Vagina (tissue), 2 donors: ENCODE results near the gene F10. TPM values are rescaled to one million over a fixed set of nuclear protein-coding genes. Genes with fewer than 3 reads are reported as not detected.

Experiments used
- DNase-seq, 2 donors: peaks; one replicate each; pipeline ENCODE4 v3.0.0-alpha.2; 2017; ENCODE audit errors: extremely low spot score in 2 of 2
- H3K27ac ChIP-seq: fragments of 200-600 bp; sonication (generic); one replicate; pipeline ENCODE4 v1.5.1; 2019
- H3K27me3 ChIP-seq: fragments of 200-600 bp; sonication (generic); one replicate; pipeline ENCODE4 v1.5.1; 2019
- H3K36me3 ChIP-seq, 2 donors: fragments of 200-600 bp; sonication (generic); one replicate each; pipeline ENCODE4 v1.5.1; 2017 to 2019
- H3K4me1 ChIP-seq: fragments of 200-600 bp; sonication (generic); one replicate; pipeline ENCODE4 v1.5.1; 2019
- H3K4me3 ChIP-seq, 2 donors: fragments of 200-600 bp; sonication (generic); 1 replicate in 1 of 2; 2 replicates in 1 of 2; pipeline ENCODE4 v1.5.1; 2016 to 2019
- H3K9me3 ChIP-seq: fragments of 200-600 bp; sonication (generic); one replicate; pipeline ENCODE4 v1.5.1; 2019
- CTCF ChIP-seq, 3 experiments: fragments of 450-650 bp in 2 of 3; fragments of 200-600 bp in 1 of 3; sonication (generic) in 1 of 3; IDR thresholded peaks; one replicate each; pipeline ENCODE4 v1.5.1; 2017 to 2019; ENCODE audit warnings: antibody characterized with exemption in 3 of 3, mild to moderate bottlenecking in 2 of 3, moderate library complexity in 2 of 3
- POLR2A ChIP-seq, 2 donors: fragments of 450-650 bp; IDR thresholded peaks; one replicate each; pipeline ENCODE4 v1.6.1; 2017; ENCODE audit warnings: antibody characterized with exemption in 2 of 2, mild to moderate bottlenecking in 2 of 2, moderate library complexity in 2 of 2
- POLR2AphosphoS5 ChIP-seq, 2 donors: sonication (generic); formaldehyde crosslinking; IDR thresholded peaks; one replicate each; pipeline ENCODE4 v1.9.0; 2017; ENCODE audit warnings: antibody characterized with exemption in 2 of 2, mild to moderate bottlenecking in 2 of 2, low read depth in 1 of 2; ENCODE audit not compliant: insufficient read depth in 1 of 2
- intact Hi-C: fragments of 100-400 bp; cut with DNase I; formaldehyde crosslinking; loops from one replicate; pipeline ENCODE4 v1.15.1; 2023
- small RNA-seq: library from RNA; depleted of rRNA; stranded (forward); fragments of <200 nt; gene quantifications from one replicate; pipeline ENCODE3, GENCODE V24; 2016
- total RNA-seq: library from RNA; depleted of rRNA; stranded (reverse); fragments of >200 nt; gene quantifications from one replicate; pipeline ENCODE4 v1.2.3, GENCODE V29; 2016

F10 gene
- total RNA-seq, 1 donor from 2014 or later: 16.7 TPM

- Histone ChIP-seq H3K4me1 (no peaks in the 10 kb centered on the region), H3K9me3 (no peaks in the 10 kb centered on the region), H3K27ac (no peak overlapping the region), H3K36me3 (peaks cover 0 to 55% of the 10 kb centered on the region in 2 donors), H3K4me3 (no peak overlapping the region), H3K27me3 (no peaks in the 10 kb centered on the region)
- DNase-seq: no peak
- TF ChIP-seq POLR2A (IDR thresholded peaks at IDR 0.05) (no peak), CTCF (IDR thresholded peaks at IDR 0.05) (no peak), POLR2AphosphoS5 (IDR thresholded peaks at IDR 0.05; ENCODE audit: insufficient read depth in 1 of 2, low read depth in 1 of 2) (no peak)
- intact Hi-C loops: no loop called here
Observed at GRCh38 chr13:113192279-113192678, 69.7 kb downstream of the F10 start.

GRCh38 chr13:113192902-113193301 is 70.3 kb downstream of the F10 start:
- Histone ChIP-seq H3K36me3 (peaks cover 0 to 61% of the 10 kb centered on the region in 2 donors), H3K9me3 (no peaks in the 10 kb centered on the region), H3K27ac (no peak overlapping the region), H3K27me3 (no peaks in the 10 kb centered on the region), H3K4me3 (no peak overlapping the region), H3K4me1 (no peaks in the 10 kb centered on the region)
- no peak for DNase-seq
- TF ChIP-seq POLR2A (IDR thresholded peaks at IDR 0.05) (no peak), CTCF (IDR thresholded peaks at IDR 0.05) (no peak), POLR2AphosphoS5 (IDR thresholded peaks at IDR 0.05; ENCODE audit: insufficient read depth in 1 of 2, low read depth in 1 of 2) (no peak)
- intact Hi-C loops: no loop called here

GRCh38 chr13:113195360-113195759 is 72.8 kb downstream of the F10 start:
- Histone ChIP-seq H3K9me3 (no peaks in the 10 kb centered on the region), H3K4me1 (no peaks in the 10 kb centered on the region), H3K27ac (no peak overlapping the region), H3K36me3 (peaks cover 0 to 71% of the 10 kb centered on the region in 2 donors), H3K27me3 (no peaks in the 10 kb centered on the region), H3K4me3 (no peak overlapping the region)
- intact Hi-C loops: no loop called here
- TF ChIP-seq POLR2AphosphoS5 (IDR thresholded peaks at IDR 0.05; ENCODE audit: insufficient read depth in 1 of 2, low read depth in 1 of 2): no peak
- no peak for DNase-seq

- H3K9me3 ChIP-seq: no peaks in the 10 kb centered on the region
- no peaks in the 10 kb centered on the region for H3K27me3 ChIP-seq
- H3K4me3 ChIP-seq: no peak overlapping the region
- no peaks in the 10 kb centered on the region for H3K4me1 ChIP-seq
- H3K27ac ChIP-seq: no peak overlapping the region
- intact Hi-C loops: no loop called here
- peaks cover 0 to 66% of the 10 kb centered on the region in 2 donors for H3K36me3 ChIP-seq
- TF ChIP-seq CTCF (IDR thresholded peaks at IDR 0.05): no peak
- TF ChIP-seq POLR2A (IDR thresholded peaks at IDR 0.05): no peak
- TF ChIP-seq POLR2AphosphoS5 (IDR thresholded peaks at IDR 0.05; ENCODE audit: insufficient read depth in 1 of 2, low read depth in 1 of 2): no peak
- no peak for DNase-seq
Observed at GRCh38 chr13:113196970-113197737, 74.6 kb downstream of the F10 start.

Small RNA genes within 50 kb of the gene (small RNA-seq; reads per million reads assigned to genes)
- gene AL137002.1: not detected

Other genes with a start within 250 kb of the F10 start
- 45.4 TPM for gene MCF2L, start 153.6 kb upstream of the F10 start, total RNA-seq
- not detected for gene F7, start 17.0 kb upstream of the F10 start, total RNA-seq
- not detected for gene PROZ, start 35.8 kb downstream of the F10 start, total RNA-seq
- 44.9 TPM for gene PCID2, start 85.9 kb downstream of the F10 start, total RNA-seq
- 110 TPM for gene CUL4A, start 86.8 kb downstream of the F10 start, total RNA-seq
- 77.8 TPM for gene LAMP1, start 174.4 kb downstream of the F10 start, total RNA-seq
- 15.0 TPM for gene GRTP1, start 241.3 kb downstream of the F10 start, total RNA-seq